Astrocyte of the spinal cord (primary cell): ENCODE measurements around the gene ARHGEF19.

Experiments used
- DNase-seq: peaks from one replicate; pipeline ENCODE4 v3.0.0; 2011; ENCODE audit warnings: low read depth, low spot score
- H3K4me3 ChIP-seq: 2 replicates; pipeline ENCODE4 v1.5.1; 2011; ENCODE audit warnings: low read depth, mild to moderate bottlenecking, low read length, moderate library complexity
- in situ Hi-C: cut with HindIII; loops from 2 replicates; pipeline ENCODE4 v1.10.0; 2017; ENCODE audit warnings: low sequenced_read_pairs
- TF ChIP-seq, protein P1 (sequence below): IDR thresholded peaks from 2 replicates; pipeline ENCODE4 v1.5.1; 2012; ENCODE audit warnings: low read depth, mild to moderate bottlenecking, low read length, inconsistent platforms

The ARHGEF19 gene

GRCh38 chr1:16209132-16209846 lies 3.2 kb downstream of the ARHGEF19 start:
- no peak for DNase-seq
- TF ChIP-seq, protein P1, sequence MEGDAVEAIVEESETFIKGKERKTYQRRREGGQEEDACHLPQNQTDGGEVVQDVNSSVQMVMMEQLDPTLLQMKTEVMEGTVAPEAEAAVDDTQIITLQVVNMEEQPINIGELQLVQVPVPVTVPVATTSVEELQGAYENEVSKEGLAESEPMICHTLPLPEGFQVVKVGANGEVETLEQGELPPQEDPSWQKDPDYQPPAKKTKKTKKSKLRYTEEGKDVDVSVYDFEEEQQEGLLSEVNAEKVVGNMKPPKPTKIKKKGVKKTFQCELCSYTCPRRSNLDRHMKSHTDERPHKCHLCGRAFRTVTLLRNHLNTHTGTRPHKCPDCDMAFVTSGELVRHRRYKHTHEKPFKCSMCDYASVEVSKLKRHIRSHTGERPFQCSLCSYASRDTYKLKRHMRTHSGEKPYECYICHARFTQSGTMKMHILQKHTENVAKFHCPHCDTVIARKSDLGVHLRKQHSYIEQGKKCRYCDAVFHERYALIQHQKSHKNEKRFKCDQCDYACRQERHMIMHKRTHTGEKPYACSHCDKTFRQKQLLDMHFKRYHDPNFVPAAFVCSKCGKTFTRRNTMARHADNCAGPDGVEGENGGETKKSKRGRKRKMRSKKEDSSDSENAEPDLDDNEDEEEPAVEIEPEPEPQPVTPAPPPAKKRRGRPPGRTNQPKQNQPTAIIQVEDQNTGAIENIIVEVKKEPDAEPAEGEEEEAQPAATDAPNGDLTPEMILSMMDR = no peak
- in situ Hi-C loops = no loop called here
- H3K4me3 ChIP-seq = peak overlapping the region; percentile 22

GRCh38 chr1:16208270-16208987 lies 4.0 kb downstream of the ARHGEF19 start:
- no peak overlapping the region for H3K4me3 ChIP-seq
- no peak for DNase-seq
- in situ Hi-C loops = no loop called here
- TF ChIP-seq, protein P1 = no peak

DNA sequence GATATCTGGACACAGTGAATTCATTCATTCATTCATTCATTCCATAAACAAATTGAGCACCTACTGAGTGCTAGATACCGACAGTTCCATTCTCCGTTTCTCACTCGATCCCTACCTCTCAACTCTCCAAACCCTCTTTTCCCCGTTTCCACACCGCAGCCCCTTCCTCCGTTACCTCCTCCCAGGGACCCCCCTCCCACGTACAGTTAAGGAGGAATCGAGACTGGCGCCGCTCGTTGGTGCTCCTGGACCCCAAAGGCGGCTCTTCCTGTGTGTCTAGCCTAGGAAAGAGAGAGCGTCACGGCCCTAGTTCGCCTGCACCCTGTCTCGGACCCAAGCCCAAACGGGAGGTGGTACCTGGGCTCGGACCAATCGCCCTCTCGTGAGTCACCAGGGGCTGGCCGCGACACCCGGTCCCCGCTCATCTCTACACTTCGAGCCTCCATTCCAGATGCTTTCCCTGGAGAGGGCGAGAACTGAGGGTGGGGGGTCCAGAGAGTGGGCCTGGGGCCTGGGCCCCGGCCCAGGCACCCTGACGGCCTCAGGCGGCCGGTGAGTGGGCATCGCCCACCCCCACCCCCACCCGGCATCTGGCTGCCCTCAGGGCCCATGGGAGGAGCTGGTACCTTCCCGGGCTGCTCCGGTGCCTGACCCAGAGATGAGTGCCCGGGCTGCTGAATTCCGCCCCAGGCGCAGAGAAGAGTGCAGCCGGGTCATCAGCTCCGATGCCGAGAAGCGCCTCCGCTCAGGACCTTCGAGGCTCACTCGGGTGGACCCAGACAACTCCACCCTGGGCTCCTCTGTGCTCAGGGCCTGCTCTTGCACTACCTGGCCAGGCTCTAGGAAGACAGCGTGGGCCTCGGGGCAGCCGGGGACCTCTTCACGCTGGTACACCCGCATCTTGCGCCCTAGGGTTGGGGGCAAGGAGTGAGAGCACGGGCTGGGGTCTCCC lies 4.9 kb downstream of the ARHGEF19 start:
- H3K4me3 ChIP-seq = peak overlapping the region; percentile 42
- TF ChIP-seq, protein P1 = no peak
- in situ Hi-C loops = no loop called here
- DNase-seq = no peak

DNA sequence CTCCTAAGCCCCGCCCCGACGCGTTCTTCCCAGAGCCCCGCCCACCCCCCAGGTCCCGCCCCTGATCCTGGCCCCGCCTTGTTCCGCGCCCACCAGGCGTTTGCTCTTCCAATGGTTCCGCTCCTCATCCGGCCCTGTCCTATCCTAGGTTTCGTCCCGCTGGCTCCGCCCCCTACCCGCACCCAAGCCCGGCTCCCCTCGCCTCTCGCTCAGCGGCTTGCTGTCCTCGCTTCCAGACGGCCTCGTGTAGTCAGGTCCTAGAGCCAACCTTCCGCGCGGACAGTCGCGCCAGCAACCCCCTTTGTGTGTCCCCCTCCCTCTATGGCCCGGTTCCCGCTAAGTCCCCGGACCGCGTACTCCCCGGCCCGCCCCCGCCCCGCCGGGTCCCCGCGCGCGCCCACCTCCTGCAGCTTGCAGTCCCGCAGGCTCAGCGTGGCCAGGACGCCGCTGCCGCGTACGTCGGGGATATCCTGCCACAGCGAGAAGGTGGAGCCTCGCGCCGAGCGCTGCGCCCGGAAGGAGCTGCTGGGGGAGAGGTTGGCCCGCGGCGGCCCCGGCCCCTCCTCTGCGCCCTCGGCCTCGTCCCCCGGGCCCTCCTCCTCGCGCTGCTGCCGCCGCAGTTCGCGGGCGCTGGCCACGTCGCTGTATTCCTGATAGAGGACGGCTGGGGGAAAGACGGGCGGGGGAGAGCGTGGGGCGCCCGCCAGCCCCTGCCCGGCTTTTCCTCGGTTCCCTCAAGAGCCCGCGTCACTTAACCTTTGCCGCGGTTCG lies 5.7 kb downstream of the ARHGEF19 start:
- TF ChIP-seq, protein P1 = no peak
- in situ Hi-C loops = no loop called here
- peak overlapping the region; percentile 50 for H3K4me3 ChIP-seq
- peak; percentile 99 for DNase-seq

GRCh38 chr1:16205891-16206546 lies 6.4 kb downstream of the ARHGEF19 start:
- no peak for DNase-seq
- TF ChIP-seq, protein P1 = no peak
- in situ Hi-C loops = no loop called here
- H3K4me3 ChIP-seq = peak overlapping the region; percentile 50

GRCh38 chr1:16205334-16205671 lies 7.1 kb downstream of the ARHGEF19 start:
- DNase-seq = no peak
- in situ Hi-C loops = no loop called here
- TF ChIP-seq, protein P1 = no peak
- H3K4me3 ChIP-seq = no peak overlapping the region
